Left renal pelvis (tissue), 4 donors: ENCODE measurements around the gene ZNF511. TPM values are rescaled to one million over a fixed set of nuclear protein-coding genes. Genes with fewer than 3 reads are reported as not detected.

Experiments used
- DNase-seq, 4 donors: peaks; one replicate each; pipeline ENCODE4 v3.0.0-alpha.2; 2013; ENCODE audit warnings: low read depth in 4 of 4, low spot score in 3 of 4
- polyA plus RNA-seq, 4 donors: library from polyadenylated mRNA; unstranded; fragments of 120-200 nt; gene quantifications; one replicate each; pipeline ENCODE4 v1.2.1, GENCODE V29; 2013; ENCODE audit not compliant: insufficient read length in 4 of 4

The ZNF511 gene
- polyA plus RNA-seq, 4 donors: 33.9 to 41.4 (median 38.0) TPM

GRCh38 chr10:133287832-133288500 is 20.7 kb upstream of the ZNF511 start:
- DNase-seq: no peak

DNA sequence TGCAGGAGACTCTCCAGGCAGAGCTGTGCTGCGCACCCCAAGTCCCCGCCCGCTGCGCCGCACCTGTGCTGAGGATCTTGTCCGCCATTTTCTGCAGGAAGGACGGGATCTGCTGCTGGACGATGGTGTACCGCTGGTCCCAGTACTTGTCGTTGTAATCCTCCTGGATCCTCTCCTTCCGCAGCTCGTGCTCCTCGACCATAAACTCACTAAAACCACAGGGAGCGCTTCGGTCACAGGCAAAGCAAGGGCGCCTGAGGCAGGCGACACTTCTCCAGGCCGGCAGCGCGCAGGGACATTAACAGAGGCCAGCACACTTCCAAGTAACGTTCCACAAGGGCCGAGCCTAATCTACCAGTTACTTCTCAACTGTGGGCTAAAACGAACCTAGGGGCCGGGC is 19.0 kb upstream of the ZNF511 start:
- DNase-seq: no peak

DNA sequence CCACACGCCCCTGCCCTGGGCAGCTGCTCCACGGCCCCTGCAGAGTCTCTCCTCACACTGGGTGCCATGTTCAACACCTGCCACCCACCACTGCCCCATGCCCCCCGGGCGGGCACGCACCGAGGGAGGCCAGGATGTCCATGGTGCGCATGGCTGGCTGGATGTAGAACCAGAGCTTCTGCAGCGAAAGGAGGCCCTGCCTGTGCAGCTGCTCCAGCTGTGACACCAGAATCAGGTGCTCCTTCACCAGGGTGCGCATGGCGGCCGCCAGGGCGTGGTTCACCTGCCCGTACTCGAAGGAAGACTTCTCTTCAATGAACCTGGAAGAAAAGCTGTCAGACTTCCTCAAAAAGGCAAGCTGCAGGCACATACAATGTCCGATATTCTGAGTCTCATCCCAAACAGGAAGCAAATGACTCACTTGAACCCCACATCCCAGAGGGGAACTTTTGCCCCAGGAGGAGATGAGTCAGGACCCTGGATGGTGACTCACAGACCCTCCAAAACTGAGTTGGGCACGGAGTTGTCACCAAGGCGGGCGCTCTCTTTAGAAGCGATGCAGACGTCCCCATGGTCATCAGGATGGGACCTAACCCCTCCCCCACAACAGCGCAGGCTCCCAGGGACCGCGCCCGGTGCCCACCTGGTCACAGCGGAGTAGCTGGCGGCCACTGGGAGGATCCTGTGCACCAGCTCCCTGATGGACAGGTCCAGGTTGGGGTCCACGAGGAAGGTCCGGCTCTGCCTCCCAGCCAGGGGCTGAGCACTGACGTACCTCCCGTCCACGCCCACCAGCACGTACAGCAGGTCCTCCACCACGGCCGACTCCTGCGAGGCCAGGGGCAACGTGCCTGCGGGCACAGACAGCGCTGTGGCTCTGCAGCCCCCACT is 15.6 kb upstream of the ZNF511 start:
- no peak for DNase-seq

DNA sequence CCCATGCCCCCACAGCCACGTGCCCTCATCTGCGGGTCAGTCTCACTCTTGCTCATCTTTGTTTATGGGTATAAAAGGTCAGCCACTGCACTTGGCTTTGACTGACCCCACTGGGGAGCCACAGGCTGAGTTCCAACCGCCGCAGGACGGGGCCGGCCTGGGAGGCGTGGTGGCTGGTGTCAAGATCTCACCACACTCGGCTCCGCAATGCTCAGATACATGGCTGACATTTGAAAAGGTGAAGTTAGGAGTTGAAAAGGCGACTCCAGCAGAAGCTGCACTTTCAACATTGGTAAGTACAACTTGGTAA is 14.9 kb upstream of the ZNF511 start:
- no peak for DNase-seq

GRCh38 chr10:133294189-133294588 is 14.5 kb upstream of the ZNF511 start:
- no peak for DNase-seq

DNA sequence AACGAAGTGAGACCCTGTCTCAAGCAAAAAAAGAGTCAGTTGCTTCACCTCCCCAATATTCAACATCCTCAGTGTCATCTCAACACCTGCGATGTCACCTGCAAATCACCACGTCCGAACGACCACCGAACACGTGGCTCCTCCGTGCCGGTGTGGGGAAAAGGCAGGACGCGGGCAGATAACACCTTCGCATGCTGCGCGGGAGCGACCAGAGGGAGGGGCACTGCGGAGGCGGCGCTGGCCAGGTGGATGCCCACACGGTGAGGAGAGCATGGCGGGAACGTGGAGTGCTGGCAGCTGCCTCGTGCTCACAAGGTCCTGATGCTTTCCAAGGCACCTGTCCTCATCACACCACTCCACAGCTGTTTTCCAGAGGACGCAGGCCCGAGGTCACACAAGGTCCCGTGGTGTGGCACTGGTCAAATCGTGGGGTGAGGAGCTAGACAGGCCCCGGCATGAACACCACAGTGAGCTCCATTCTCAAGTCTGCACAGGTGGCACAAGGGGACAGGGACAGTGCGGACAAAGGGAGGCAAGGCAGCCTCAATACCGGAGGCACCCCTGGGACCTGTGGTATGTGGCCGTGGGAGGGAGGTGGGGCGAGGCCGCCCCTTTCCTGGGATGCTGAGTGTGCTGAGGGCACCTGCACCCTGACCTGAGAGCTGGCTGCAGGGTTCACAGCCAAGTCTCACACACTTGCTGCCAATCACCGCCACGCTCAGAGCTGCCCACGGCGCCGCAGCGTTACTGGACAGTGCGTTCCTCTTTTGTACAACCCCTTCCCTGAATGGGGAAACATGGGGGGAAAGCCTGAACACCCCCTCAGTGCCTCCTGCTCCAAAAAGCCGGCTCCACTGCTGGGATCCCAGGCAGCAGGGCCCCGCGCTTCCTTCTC is 13.0 kb upstream of the ZNF511 start:
- DNase-seq: no peak

DNA sequence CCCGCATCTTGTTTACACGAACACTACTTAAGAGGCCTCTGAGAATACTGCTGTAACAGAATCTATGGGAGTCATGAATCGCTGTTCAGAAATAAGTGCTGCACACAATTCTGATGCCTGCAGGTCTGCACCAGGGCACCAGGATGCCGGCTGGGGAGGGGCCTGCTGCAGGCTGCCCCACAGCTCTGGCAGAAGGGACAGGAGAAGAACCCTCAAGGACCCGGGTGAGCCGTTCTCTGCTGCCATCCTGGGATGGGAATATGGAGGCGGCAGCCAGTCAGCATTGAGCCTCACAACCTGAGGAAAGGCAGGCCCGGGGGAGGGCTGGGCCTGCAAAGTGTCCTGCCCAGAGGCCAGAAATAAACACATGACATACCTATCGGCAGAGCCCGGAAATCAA is 11.2 kb upstream of the ZNF511 start:
- no peak for DNase-seq

- no peak for DNase-seq
These were observed 10.2 kb upstream of the ZNF511 start for GRCh38 chr10:133298466-133298865.

GRCh38 chr10:133299224-133299623 is 9.5 kb upstream of the ZNF511 start:
- DNase-seq: no peak

DNA sequence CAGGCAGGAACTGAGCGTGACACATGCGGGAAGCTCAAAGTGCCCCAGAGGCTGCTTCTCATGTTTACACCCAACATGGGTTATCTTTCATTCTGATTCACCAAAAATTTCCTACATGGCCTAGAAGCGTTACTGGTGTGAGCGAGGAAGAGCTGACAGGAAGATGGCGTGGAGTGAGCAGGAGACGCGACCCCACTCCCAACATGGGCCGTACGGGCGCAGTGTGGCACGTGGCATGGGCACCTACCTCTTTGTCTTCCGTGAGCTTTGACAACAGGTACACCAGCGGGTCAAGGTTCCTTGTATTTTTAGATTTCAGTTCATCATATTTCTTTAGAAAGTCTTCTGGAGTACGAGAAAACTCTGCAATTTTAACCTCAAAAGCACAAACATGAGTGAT is 9.0 kb upstream of the ZNF511 start:
- DNase-seq: no peak

- DNase-seq: no peak
These were observed 6.5 kb upstream of the ZNF511 start for GRCh38 chr10:133302230-133302629.

DNA sequence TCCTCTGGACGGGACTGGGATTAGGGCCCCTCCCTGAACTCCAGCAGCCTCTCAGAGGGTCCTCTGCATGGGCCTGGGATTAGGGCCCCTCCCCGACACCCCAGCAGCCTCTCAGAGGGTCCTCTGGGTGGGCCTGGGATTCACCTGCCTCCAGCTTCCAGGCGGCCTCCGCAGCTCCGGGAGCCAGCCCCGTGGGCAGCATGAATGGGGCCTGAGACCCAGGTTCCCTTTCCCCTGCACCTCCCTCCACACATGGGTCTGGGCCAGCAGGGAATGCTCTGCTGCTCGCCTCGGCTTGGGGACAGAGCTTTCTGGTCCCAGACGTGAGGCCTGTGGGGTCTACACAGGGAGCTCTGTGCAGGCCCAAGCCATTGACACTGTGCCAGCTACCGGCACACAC is 5.5 kb upstream of the ZNF511 start:
- DNase-seq: no peak

GRCh38 chr10:133306097-133306476 is 2.6 kb upstream of the ZNF511 start:
- no peak for DNase-seq

GRCh38 chr10:133306941-133307379 is 1.8 kb upstream of the ZNF511 start:
- DNase-seq: no peak

DNA sequence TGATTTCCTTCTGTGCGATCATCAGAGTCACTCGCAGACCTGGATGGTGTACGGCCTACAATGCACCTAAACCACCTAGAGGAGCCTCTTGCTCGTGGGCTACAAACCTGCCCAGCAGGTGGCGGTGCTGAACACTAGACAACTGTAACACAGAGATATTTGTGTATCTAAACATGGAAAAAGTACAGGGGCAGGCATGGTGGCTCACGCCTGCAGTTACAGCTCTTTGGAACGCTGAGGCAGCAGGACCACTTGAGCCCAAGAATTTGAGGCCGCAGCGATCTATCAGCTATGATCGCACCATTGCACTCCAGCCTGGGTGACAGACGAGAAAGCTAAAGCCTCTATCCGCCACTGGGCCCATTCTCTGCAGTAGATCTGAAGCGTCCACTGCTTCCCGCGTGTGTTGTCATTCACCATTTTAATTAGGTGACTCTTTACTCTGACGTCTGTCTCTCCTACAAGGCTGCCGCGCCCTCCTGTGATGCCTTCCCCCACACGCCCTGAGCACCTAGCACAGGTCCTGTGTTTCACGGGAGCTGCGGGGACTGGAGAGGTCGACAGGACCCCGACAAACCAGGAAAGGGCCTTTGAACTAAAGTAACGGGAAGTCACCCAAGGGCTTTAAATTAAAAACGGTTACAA is 816 bp upstream of the ZNF511 start:
- peak in 1 of 4 donors; percentile 65 for DNase-seq

DNA sequence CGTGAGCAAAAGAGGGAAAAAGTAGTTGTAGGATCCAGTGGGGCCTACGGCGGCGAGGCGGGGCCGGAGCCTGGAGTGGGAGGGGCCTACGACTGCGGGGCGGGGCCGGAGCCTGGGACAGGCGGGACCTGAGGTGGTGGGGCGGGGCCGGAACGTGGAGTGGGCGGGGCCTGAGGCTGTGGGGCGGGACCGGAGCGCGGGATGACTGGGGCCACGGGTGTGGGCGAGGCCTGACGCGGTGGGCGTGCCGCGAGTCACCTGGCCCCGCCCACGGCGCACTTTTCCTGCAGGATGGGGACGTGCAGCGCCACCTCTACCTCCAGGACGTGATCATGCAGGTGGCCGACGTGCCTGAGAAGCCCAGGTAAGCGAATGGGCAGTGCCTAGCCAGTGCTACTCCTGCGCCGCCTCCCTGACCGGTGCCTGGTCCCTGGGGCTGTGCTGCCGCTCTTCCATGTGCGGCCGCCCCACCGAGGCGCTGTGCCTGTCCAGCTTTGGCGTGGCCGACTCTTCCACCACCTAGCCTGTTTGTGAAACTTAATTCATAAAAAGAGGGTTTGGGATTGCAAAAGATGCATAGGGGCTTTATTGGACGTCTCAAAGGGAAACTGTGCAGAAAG is 496 bp downstream of the ZNF511 start:
- DNase-seq: peak; percentile 65 to 78 (median 72)

DNA sequence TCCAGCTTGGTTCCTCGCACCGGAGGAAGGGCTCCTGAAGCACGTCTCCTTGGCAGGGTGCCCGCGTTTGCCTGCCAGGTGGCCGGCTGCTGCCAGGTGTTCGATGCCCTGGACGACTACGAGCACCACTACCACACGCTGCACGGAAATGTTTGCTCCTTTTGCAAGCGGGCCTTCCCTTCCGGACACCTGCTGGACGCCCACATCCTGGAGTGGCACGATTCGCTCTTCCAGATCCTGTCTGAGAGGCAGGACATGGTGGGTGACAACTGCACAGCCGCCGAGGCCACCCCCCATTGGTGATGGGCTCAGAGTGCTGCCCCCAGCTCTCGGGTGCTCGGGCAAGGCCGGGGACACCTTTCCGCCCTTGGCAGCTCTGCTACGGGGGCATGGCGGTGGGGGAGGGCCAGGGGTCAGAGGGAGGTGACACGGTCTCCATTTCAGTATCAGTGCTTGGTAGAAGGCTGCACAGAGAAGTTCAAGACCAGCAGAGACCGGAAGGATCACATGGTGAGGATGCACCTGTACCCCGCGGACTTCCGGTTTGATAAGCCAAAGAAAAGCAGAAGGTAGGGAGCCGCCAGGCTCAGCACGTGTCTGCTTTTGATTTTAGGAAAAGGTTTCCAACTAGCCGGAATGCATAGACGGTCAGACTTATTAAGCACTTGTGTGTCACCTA is 1.1 kb downstream of the ZNF511 start:
- no peak for DNase-seq

DNA sequence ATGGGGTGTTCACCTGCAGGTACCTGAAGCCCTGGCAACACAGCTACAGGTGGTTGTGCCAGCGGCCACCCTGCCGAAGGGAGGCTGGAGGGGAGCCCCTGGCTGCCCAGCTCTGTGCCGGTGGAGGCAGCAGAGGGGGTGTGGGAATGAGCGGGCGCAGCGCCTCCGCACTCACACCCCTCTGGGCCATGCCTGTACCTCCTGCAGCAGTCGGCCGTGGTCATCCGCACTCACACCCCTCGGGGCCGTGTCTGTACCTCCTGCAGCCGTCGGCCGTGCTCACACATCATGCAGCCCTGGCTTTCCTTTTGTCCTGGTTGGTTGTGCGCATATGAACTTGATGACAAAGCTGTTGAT is 1.7 kb downstream of the ZNF511 start:
- no peak for DNase-seq

- no peak for DNase-seq
These were observed 2.1 kb downstream of the ZNF511 start for GRCh38 chr10:133310789-133311188.

- no peak for DNase-seq
These were observed 2.9 kb downstream of the ZNF511 start for GRCh38 chr10:133311570-133311969.
